Epithelial cell of esophagus (primary cell): ENCODE data around the gene CS.

Experiments
- DNase-seq: peaks from one replicate; pipeline ENCODE4 v3.0.0; 2010; ENCODE audit warnings: low read depth
- H3K4me3 ChIP-seq: 2 replicates; pipeline ENCODE4 v1.5.1; 2011; ENCODE audit warnings: mild to moderate bottlenecking, low read length, control low read depth
- TF ChIP-seq, protein P1 (sequence below): IDR thresholded peaks from 2 replicates; pipeline ENCODE4 v1.5.1; 2011; ENCODE audit warnings: low read depth, mild to moderate bottlenecking, low read length, control low read depth, inconsistent platforms; ENCODE audit not compliant: insufficient read depth; ENCODE audit errors: missing control alignments

CS gene

GRCh38 chr12:56234746-56235436 lies 65.2 kb downstream of the CS start:
- DNase-seq = peak; percentile 28
- H3K4me3 ChIP-seq = no peak overlapping the region
- TF ChIP-seq, protein P1, sequence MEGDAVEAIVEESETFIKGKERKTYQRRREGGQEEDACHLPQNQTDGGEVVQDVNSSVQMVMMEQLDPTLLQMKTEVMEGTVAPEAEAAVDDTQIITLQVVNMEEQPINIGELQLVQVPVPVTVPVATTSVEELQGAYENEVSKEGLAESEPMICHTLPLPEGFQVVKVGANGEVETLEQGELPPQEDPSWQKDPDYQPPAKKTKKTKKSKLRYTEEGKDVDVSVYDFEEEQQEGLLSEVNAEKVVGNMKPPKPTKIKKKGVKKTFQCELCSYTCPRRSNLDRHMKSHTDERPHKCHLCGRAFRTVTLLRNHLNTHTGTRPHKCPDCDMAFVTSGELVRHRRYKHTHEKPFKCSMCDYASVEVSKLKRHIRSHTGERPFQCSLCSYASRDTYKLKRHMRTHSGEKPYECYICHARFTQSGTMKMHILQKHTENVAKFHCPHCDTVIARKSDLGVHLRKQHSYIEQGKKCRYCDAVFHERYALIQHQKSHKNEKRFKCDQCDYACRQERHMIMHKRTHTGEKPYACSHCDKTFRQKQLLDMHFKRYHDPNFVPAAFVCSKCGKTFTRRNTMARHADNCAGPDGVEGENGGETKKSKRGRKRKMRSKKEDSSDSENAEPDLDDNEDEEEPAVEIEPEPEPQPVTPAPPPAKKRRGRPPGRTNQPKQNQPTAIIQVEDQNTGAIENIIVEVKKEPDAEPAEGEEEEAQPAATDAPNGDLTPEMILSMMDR = no peak

DNA sequence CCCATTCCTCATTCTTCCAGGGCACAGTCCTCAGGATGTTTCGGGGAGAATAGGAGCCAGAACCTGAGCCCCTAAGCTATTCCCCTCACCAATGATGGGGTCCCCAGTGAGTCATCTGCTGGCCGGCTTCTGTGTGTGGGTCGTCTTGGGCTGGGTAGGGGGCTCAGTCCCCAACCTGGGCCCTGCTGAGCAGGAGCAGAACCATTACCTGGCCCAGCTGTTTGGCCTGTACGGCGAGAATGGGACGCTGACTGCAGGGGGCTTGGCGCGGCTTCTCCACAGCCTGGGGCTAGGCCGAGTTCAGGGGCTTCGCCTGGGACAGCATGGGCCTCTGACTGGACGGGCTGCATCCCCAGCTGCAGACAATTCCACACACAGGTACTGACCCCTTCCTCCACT lies 68.9 kb downstream of the CS start:
- no peak overlapping the region for H3K4me3 ChIP-seq
- TF ChIP-seq, protein P1 = no peak
- DNase-seq = no peak

GRCh38 chr12:56230432-56231183 lies 69.5 kb downstream of the CS start:
- TF ChIP-seq, protein P1 = no peak
- DNase-seq = no peak
- no peak overlapping the region for H3K4me3 ChIP-seq

- H3K4me3 ChIP-seq = no peak within 1 kb of the TSS
- TF ChIP-seq, protein P1 = no peak
- DNase-seq = no peak
Observed at GRCh38 chr12:56229916-56230431, 70.2 kb downstream of the CS start, which contains the start of gene SLC39A5. Gene SLC39A5, plus strand, starts transcription at chr12:56230051. Its CDS starts 1,224 bp downstream, at chr12:56231275.

DNA sequence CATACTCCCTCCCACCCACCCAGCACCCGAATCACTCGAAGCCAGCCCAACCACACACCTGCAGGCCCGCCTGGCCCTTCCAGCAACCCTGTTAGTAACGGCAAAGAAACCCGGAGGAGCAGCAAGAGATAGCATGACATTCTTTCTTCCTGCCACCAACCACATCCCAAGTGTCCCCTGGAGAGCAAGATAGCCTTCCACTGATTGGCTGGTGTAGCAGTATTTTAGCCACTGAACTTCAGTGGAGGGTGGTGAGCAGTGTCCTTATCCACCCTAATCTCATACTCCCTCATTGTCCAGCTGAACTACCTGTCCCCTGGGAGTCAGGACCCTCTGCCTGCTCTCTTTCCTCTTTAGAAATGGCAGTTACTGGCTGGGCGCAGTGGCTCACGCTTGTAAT lies 71.0 kb downstream of the CS start:
- H3K4me3 ChIP-seq = no peak overlapping the region
- DNase-seq = no peak
- TF ChIP-seq, protein P1 = no peak

DNA sequence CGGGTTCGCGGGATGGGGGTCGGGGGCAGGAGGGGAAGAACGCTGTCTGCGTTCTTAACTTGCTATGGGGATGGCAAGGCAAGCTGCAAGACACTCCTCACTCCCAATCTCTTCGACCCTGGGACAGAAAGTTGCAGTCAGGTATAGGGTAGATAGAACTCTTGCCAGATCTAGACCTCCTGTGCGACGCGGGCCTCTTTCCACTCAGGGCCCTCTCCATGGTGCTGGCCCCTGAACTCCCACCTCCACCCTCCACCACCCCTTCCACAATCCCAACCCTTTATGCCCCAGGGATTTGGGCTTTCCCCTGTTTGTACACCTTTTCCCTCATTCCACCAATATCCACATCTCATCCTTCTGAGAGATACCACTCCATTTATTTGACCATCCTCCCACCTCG lies 75.2 kb downstream of the CS start:
- DNase-seq = no peak
- TF ChIP-seq, protein P1 = no peak
- peak overlapping the region; percentile 77 for H3K4me3 ChIP-seq
